Spleen (tissue), 7 donors: Measurements from ENCODE around the gene SIAH2.

Source experiments
- POLR2A ChIP-seq, 3 donors: fragments of 450-650 bp; IDR thresholded peaks; one replicate each; pipeline ENCODE4 v1.5.1; 2017; ENCODE audit warnings: antibody characterized with exemption in 3 of 3, mild to moderate bottlenecking in 1 of 3
- POLR2AphosphoS5 ChIP-seq, 3 donors: sonication (generic); formaldehyde crosslinking; IDR thresholded peaks; one replicate each; pipeline ENCODE4 v1.5.1; 2017; ENCODE audit warnings: antibody characterized with exemption in 3 of 3
- TF ChIP-seq, protein P1 (sequence below), 11 experiments: fragments of 200-600 bp in 7 of 11; fragments of 450-650 bp in 4 of 11; sonication (generic) in 4 of 11; IDR thresholded peaks in 8 of 11; conservative IDR thresholded peaks in 3 of 11; 1 replicate in 7 of 11; 2 replicates in 4 of 11; pipeline versions ENCODE4 v1.4.0 to v1.8.0; 2016 to 2021; ENCODE audit warnings: antibody characterized with exemption in 11 of 11, inconsistent platforms in 4 of 11, mild to moderate bottlenecking in 1 of 11
- donor health status: DM: no; HTN: no; CAD: no; lungs with moderate emphysema.
- donor health status: DM: no; HTN: no; CAD: no.
- donor health status: DM: no; HTN: no; CAD: no.

DNA sequence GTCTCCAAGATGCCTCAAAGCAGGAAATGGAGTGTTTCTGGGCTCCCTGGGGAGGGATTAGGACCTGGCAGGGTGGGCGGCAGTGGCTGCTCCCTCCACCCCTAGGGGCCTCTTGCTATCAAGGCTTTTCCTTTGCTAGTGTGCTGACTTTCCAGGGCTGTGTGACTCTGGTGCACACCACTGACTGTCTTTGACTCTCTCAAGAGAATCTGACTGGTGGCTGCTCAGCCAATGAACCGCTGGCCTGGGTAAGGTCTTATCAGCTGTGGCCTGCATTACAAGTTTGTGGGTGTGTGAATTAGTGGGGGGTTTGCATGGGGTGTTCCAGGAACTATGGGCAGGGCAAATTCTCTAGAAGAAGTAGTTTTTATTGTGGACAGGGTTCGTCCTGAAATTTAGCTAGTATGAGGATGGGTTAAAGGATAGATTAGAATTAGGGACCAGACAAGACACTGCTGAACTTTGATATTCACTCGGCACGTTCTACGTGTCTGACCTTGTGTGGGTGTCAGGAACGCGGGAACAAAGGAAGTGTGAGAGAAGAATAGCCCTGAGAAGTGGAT lies 29.5 kb downstream of the SIAH2 start:
- TF ChIP-seq POLR2AphosphoS5 (IDR thresholded peaks at IDR 0.05), result no peak
- TF ChIP-seq, protein P1, sequence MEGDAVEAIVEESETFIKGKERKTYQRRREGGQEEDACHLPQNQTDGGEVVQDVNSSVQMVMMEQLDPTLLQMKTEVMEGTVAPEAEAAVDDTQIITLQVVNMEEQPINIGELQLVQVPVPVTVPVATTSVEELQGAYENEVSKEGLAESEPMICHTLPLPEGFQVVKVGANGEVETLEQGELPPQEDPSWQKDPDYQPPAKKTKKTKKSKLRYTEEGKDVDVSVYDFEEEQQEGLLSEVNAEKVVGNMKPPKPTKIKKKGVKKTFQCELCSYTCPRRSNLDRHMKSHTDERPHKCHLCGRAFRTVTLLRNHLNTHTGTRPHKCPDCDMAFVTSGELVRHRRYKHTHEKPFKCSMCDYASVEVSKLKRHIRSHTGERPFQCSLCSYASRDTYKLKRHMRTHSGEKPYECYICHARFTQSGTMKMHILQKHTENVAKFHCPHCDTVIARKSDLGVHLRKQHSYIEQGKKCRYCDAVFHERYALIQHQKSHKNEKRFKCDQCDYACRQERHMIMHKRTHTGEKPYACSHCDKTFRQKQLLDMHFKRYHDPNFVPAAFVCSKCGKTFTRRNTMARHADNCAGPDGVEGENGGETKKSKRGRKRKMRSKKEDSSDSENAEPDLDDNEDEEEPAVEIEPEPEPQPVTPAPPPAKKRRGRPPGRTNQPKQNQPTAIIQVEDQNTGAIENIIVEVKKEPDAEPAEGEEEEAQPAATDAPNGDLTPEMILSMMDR (IDR thresholded peaks at IDR 0.05 in 8 of 11, conservative IDR thresholded peaks at IDR 0.05 in 3 of 11), result no peak
- no peak for TF ChIP-seq POLR2A (IDR thresholded peaks at IDR 0.05)
